BE2C (cell line): ENCODE measurements around the gene KHNYN.

Experiments
- DNase-seq: peaks from one replicate; pipeline ENCODE4 v3.0.0-alpha.2; 2020
- H3K27me3 ChIP-seq: fragments of 250-450 bp; sonication (Bioruptor Pico); 2 replicates; pipeline ENCODE4 v1.5.1; 2020; ENCODE audit warnings: mild to moderate bottlenecking
- H3K36me3 ChIP-seq: fragments of 250-450 bp; sonication (Bioruptor Pico); 2 replicates; pipeline ENCODE4 v1.5.1; 2020; ENCODE audit warnings: mild to moderate bottlenecking
- H3K4me1 ChIP-seq: fragments of 250-450 bp; sonication (Bioruptor Pico); 2 replicates; pipeline ENCODE4 v1.5.1; 2020
- H3K4me3 ChIP-seq: 2 replicates; pipeline ENCODE4 v1.5.1; 2011; ENCODE audit warnings: low read depth, low read length
- H3K9me3 ChIP-seq: fragments of 250-450 bp; sonication (Bioruptor Pico); 2 replicates; pipeline ENCODE4 v1.5.1; 2020
- CTCF ChIP-seq: IDR thresholded peaks from 2 replicates; pipeline ENCODE4 v1.5.1; 2012; ENCODE audit warnings: mild to moderate bottlenecking, low read depth, low read length

The KHNYN gene

GRCh38 chr14:24394275-24394674, 35.5 kb upstream of the KHNYN start:
- no peak overlapping the region for H3K4me3 ChIP-seq
- DNase-seq = no peak
- H3K27me3 ChIP-seq = no peaks in the 10 kb centered on the region
- no peak; the same call in 1 of the 2 replicates for TF ChIP-seq CTCF
- no peaks in the 10 kb centered on the region for H3K36me3 ChIP-seq
- no peaks in the 10 kb centered on the region for H3K9me3 ChIP-seq
- no peaks in the 10 kb centered on the region for H3K4me1 ChIP-seq

- H3K4me1 ChIP-seq = peaks cover 3% of the 10 kb centered on the region; the same call in 1 of the 2 replicates
- no peaks in the 10 kb centered on the region for H3K27me3 ChIP-seq
- H3K36me3 ChIP-seq = no peaks in the 10 kb centered on the region
- H3K9me3 ChIP-seq = no peaks in the 10 kb centered on the region
- no peak for DNase-seq
- no peak overlapping the region for H3K4me3 ChIP-seq
- no peak for TF ChIP-seq CTCF
These were observed 33.9 kb upstream of the KHNYN start for GRCh38 chr14:24395609-24396582.

GRCh38 chr14:24397639-24398292, 32.0 kb upstream of the KHNYN start:
- Histone ChIP-seq H3K36me3 (no peaks in the 10 kb centered on the region), H3K9me3 (no peaks in the 10 kb centered on the region), H3K4me3 (no peak overlapping the region), H3K4me1 (peaks cover 3% of the 10 kb centered on the region; the same call in 1 of the 2 replicates), H3K27me3 (no peaks in the 10 kb centered on the region)
- TF ChIP-seq CTCF = no peak
- no peak for DNase-seq

DNA sequence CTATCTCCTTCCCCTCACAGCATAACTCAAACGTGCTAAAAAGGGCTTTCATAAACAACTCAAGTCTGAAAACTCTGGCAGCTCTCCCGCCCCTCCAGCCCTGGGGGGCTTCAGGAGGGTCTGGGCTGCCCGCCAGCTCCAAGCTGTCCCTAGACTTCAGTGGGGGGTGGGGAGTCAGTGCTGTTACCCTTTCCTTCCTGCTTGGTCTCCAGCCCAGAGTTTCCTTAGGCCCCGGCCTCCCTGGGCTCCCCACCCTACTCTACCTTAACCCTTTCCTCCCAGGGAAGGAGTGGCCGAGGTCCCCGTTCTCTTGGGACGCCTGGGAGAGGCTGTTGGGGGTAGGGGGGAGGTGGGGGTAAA, 31.5 kb upstream of the KHNYN start:
- Histone ChIP-seq H3K36me3 (no peaks in the 10 kb centered on the region), H3K4me3 (no peak overlapping the region), H3K27me3 (no peaks in the 10 kb centered on the region), H3K9me3 (no peaks in the 10 kb centered on the region), H3K4me1 (peaks cover 3% of the 10 kb centered on the region; the same call in 1 of the 2 replicates)
- no peak for TF ChIP-seq CTCF
- DNase-seq = no peak

DNA sequence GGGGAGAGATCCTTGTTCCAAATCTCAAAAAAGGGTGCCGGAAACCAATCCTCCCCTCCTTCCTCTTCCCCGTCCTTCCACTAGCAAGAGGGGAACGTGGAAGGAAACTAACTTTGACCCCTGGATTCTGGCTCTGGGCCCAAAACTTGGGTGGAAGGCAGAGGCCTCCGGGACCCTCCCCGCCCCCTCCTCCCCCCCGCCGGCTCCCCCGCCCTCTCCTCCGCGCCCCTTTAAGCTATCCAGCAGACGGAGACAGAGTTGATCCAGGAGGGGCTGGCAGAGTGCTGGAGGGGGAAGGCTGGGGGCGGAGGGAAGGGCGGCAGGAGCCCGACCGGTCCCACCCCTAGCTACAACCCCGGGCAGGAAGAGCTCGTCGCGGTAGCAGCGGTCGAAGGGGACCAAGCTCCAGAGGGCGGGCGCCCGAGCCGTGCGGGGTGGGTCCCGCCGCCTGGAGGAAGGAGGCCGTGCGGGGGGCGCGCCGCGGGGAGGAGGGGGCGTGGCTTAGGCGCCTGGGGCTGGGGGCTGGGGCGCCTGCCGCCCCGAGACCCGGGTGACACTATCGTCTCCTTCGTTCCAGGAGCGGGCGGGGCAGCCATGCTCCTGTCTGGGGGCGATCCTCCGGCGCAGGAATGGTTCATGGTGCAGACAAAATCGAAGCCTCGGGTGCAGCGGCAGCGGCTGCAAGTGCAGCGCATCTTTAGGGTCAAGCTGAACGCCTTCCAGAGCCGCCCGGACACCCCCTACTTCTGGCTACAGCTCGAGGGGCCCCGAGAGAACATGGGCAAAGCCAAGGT, 30.9 kb upstream of the KHNYN start, which contains the start of gene NYNRIN:
TSS of gene NYNRIN (plus strand) at position 351 of the 794 bp plus-strand sequence. CDS start at position 595, 244 bp downstream.
- DNase-seq = peak; percentile 67
- Histone ChIP-seq H3K4me3 (peak within 1 kb of the TSS; percentile 59), H3K36me3 (no peaks in the 10 kb centered on the region), H3K9me3 (no peaks in the 10 kb centered on the region), H3K4me1 (peaks cover 3% of the 10 kb centered on the region; the same call in 1 of the 2 replicates), H3K27me3 (no peaks in the 10 kb centered on the region)
- no peak for TF ChIP-seq CTCF
